Endothelial cell of umbilical vein (primary cell): ENCODE measurements around the gene ARMH3. TPM values are rescaled to one million over a fixed set of nuclear protein-coding genes. Genes with fewer than 3 reads are reported as not detected.

Experiments
- BruUV-seq: library from RNA; stranded (reverse); fragments of 400-500 nt; replicated peaks from 2 replicates; lab custom pipeline; 2021; lab: Mats Ljungman, UMichigan
- CTCF ChIA-PET: fragments of 300-600, 350-600 bp; sonication (Branson Sonifier 250); formaldehyde crosslinking; loops from one replicate; lab custom pipeline; 2021; ENCODE audit warnings: antibody characterized with exemption, inconsistent platforms; lab: Charles Lee
- POLR2A ChIA-PET: fragments of 300-600, 350-600 bp; sonication (Branson Sonifier 250); formaldehyde crosslinking; loops from one replicate; lab custom pipeline; 2021; ENCODE audit warnings: antibody characterized with exemption, inconsistent platforms; lab: Charles Lee
- DNase-seq: peaks from one replicate; pipeline ENCODE4 v3.0.0-alpha.2; 2011; ENCODE audit warnings: low read depth, low spot score
- FAIRE-seq: peaks from 2 replicates; lab custom pipeline; 2011; peaks lifted over from hg19 to GRCh38; lab: Jason Lieb, UNC
- H2AFZ ChIP-seq: 2 replicates; pipeline ENCODE4 v1.6.0; 2012; ENCODE audit warnings: low read depth, low read length, control low read depth, inconsistent platforms
- H3K27ac ChIP-seq: 2 replicates; pipeline ENCODE4 v1.5.1; 2011; ENCODE audit warnings: low read depth, mild to moderate bottlenecking, control low read depth, low read length, moderate library complexity; ENCODE audit not compliant: insufficient read depth
- H3K27me3 ChIP-seq, 2 experiments: 2 replicates each; pipeline versions ENCODE4 v1.6.0 to v1.6.1; 2011; ENCODE audit warnings: low read length in 2 of 2, mixed read lengths in 1 of 2; ENCODE audit not compliant: control insufficient read depth in 2 of 2, insufficient read depth in 2 of 2
- H3K36me3 ChIP-seq, 2 experiments: 2 replicates in 1 of 2; 3 replicates in 1 of 2; pipeline ENCODE4 v1.5.1; 2011; ENCODE audit warnings: low read length in 2 of 2, mild to moderate bottlenecking in 1 of 2, moderate library complexity in 1 of 2; ENCODE audit not compliant: control insufficient read depth in 2 of 2, insufficient read depth in 2 of 2; ENCODE audit errors: extremely low read depth in 1 of 2
- H3K4me1 ChIP-seq: 3 replicates; pipeline ENCODE4 v1.5.1; 2011; ENCODE audit warnings: mild to moderate bottlenecking, low read length; ENCODE audit not compliant: control insufficient read depth, insufficient read depth; ENCODE audit errors: extremely low read depth
- H3K4me2 ChIP-seq: 2 replicates; pipeline ENCODE4 v1.6.1; 2011; ENCODE audit warnings: low read length, control low read depth, mixed read lengths; ENCODE audit not compliant: insufficient read depth
- H3K4me3 ChIP-seq, 3 experiments: fragments of 200-600 bp in 1 of 3; sonication (generic), shearing (Covaris generic) in 1 of 3; replicated peaks in 1 of 3; 2 replicates each; pipeline ENCODE4 v1.5.1; 2011 to 2016; ENCODE audit warnings: control low read depth in 3 of 3, low read length in 3 of 3, mild to moderate bottlenecking in 2 of 3, inconsistent platforms in 1 of 3, low read depth in 1 of 3, moderate library complexity in 1 of 3; ENCODE audit not compliant: insufficient read depth in 1 of 3
- H3K79me2 ChIP-seq: 2 replicates; pipeline ENCODE4 v1.6.0; 2012; ENCODE audit warnings: low read length, inconsistent platforms; ENCODE audit not compliant: control insufficient read depth, insufficient read depth
- H3K9ac ChIP-seq: replicated peaks from 2 replicates; pipeline ENCODE3; 2011; ENCODE audit warnings: low read length, control low read depth; ENCODE audit not compliant: insufficient read depth; ENCODE audit errors: extremely low read depth
- H3K9me1 ChIP-seq: replicated peaks from 3 replicates; pipeline ENCODE4 v1.6.0; 2011; ENCODE audit warnings: mild to moderate bottlenecking, low read length; ENCODE audit not compliant: control insufficient read depth, insufficient read depth; ENCODE audit errors: extremely low read depth
- H3K9me3 ChIP-seq: replicated peaks from 2 replicates; pipeline ENCODE4 v1.5.1; 2012; ENCODE audit warnings: low read length, inconsistent platforms; ENCODE audit not compliant: control insufficient read depth, insufficient read depth
- H4K20me1 ChIP-seq: replicated peaks from 2 replicates; pipeline ENCODE3; 2011; ENCODE audit warnings: mild to moderate bottlenecking, low read length; ENCODE audit not compliant: control insufficient read depth, insufficient read depth; ENCODE audit errors: extremely low read depth
- CTCF ChIP-seq, 2 donors: IDR thresholded peaks; 1 replicate in 1 of 2; 2 replicates in 1 of 2; pipeline ENCODE4 v1.5.1; 2011; ENCODE audit warnings: low read length in 2 of 2, mild to moderate bottlenecking in 2 of 2, moderate library complexity in 2 of 2, control low read depth in 1 of 2, inconsistent platforms in 1 of 2, low read depth in 1 of 2; ENCODE audit not compliant: insufficient read depth in 1 of 2; ENCODE audit errors: extremely low read depth in 1 of 2
- EZH2 ChIP-seq: IDR thresholded peaks from 2 replicates; pipeline ENCODE4 v1.6.1; 2012; ENCODE audit warnings: borderline replicate concordance, low read depth, mild to moderate bottlenecking, moderate library complexity, low read length, inconsistent platforms; ENCODE audit not compliant: severe bottlenecking
- FOS ChIP-seq: IDR thresholded peaks from 2 replicates; pipeline ENCODE4 v1.6.1; 2011; ENCODE audit warnings: mild to moderate bottlenecking, low read length, moderate library complexity, borderline replicate concordance; ENCODE audit not compliant: insufficient read depth
- GATA2 ChIP-seq: IDR thresholded peaks from 2 replicates; pipeline ENCODE4 v1.7.0; 2011; ENCODE audit warnings: low read depth, mild to moderate bottlenecking, moderate library complexity, mixed read lengths, low read length; ENCODE audit not compliant: insufficient read length, insufficient read depth
- JUN ChIP-seq: IDR thresholded peaks from 2 replicates; pipeline ENCODE4 v1.6.1; 2011; ENCODE audit warnings: borderline replicate concordance, low read depth; ENCODE audit not compliant: insufficient read length, insufficient read depth
- MAX ChIP-seq: IDR thresholded peaks from 2 replicates; pipeline ENCODE4 v1.6.1; 2011; ENCODE audit not compliant: insufficient read depth, insufficient read length
- MYC ChIP-seq: IDR thresholded peaks from one replicate; pipeline ENCODE4 v1.6.1; 2011; ENCODE audit warnings: mild to moderate bottlenecking, low read depth, low read length
- POLR2A ChIP-seq: IDR thresholded peaks from 2 replicates; pipeline ENCODE4 v1.6.1; 2012; ENCODE audit warnings: low read depth, mild to moderate bottlenecking, control low read depth, low read length
- POLR2AphosphoS5 ChIP-seq: IDR thresholded peaks from 2 replicates; pipeline ENCODE4 v1.6.1; 2012; ENCODE audit warnings: low read depth, mild to moderate bottlenecking, control low read depth, low read length, moderate library complexity; ENCODE audit not compliant: insufficient read depth
- dilution Hi-C: fragments of 300-500 bp; cut with MboI; formaldehyde crosslinking; loops from one replicate; pipeline ENCODE4 v1.15.0; 2019; ENCODE audit warnings: low sequenced_read_pairs; ENCODE audit not compliant: extremely low pct_ligation_motif_present
- intact Hi-C: fragments of 100-400 bp; cut with micrococcal nuclease; formaldehyde crosslinking; loops from one replicate; pipeline ENCODE4 v1.10.0; 2022
- polyA plus RNA-seq, 4 experiments: library from polyadenylated mRNA; depleted of rRNA in 3 of 4; stranded (reverse) in 3 of 4; unstranded in 1 of 4; fragments of >200 nt; gene quantifications; 2 replicates each; pipeline versions ENCODE4 v1.2.1 to v1.2.3, GENCODE V29; 2011 to 2012; ENCODE audit warnings: missing spikeins in 1 of 4
- total RNA-seq: library from RNA; stranded (reverse); gene quantifications from 2 replicates; pipeline ENCODE4 v1.2.3, GENCODE V29; 2021

The ARMH3 gene
- total and polyA plus RNA-seq, 2 donors (not counting 3 experiments of a cell fraction or from before 2014, with no cell fraction given), result 13.1 to 17.6 TPM

- no peak overlapping the region for H3K4me3 ChIP-seq
- no peak overlapping the region for H3K4me2 ChIP-seq
- no TSS peak for BruUV-seq
- no peak overlapping the region for H3K27ac ChIP-seq
- no peaks in the 10 kb centered on the region for H4K20me1 ChIP-seq
- H3K4me1 ChIP-seq, result no peaks in the 10 kb centered on the region
- H2AFZ ChIP-seq, result no peak overlapping the region
- no peaks in the 10 kb centered on the region for H3K36me3 ChIP-seq
- ChIA-PET POLR2A (interaction anchor here (0.7 kb wide), 1 partner anchor 59 kb away, joined by 12 read pairs; no protein-coding TSS in a partner anchor), CTCF (interaction anchor here (17.2 kb wide), 1 partner anchor 113 kb away, joined by 559 read pairs; no protein-coding TSS in a partner anchor)
- no peak for DNase-seq
- H3K9ac ChIP-seq, result no peak overlapping the region
- intact Hi-C loops, result no loop called here
- TF ChIP-seq MAX (no peak), MYC (no peak), POLR2AphosphoS5 (no peak), JUN (no peak), FOS (no peak), EZH2 (no peak), CTCF (IDR thresholded peaks at IDR 0.05; ENCODE audit: extremely low read depth in 1 of 2, insufficient read depth in 1 of 2, low read depth in 1 of 2, low read length in 2 of 2) (no peak), GATA2 (no peak), POLR2A (no peak)
- H3K9me3 ChIP-seq, result no peaks in the 10 kb centered on the region
- H3K79me2 ChIP-seq, result no peaks in the 10 kb centered on the region
- no peaks in the 10 kb centered on the region for H3K27me3 ChIP-seq
- FAIRE-seq, result no peak
- no peaks in the 10 kb centered on the region for H3K9me1 ChIP-seq
- dilution Hi-C loops, result loop anchor here (25.0 kb wide), 1 partner anchor 93 kb away; no protein-coding TSS in a partner anchor
These were observed 161.2 kb downstream of the ARMH3 start for GRCh38 chr10:101894742-101895141.
